Nephron (organoid): ENCODE measurements around the gene CTNND2.

ENCODE experiments used
- H3K27ac Mint-ChIP-seq, 3 experiments: 2 replicates each; pipeline ENCODE4 v1.8.0; 2020; ENCODE audit warnings: mixed read lengths in 3 of 3, mild to moderate bottlenecking in 2 of 3, moderate library complexity in 1 of 3
- H3K27me3 Mint-ChIP-seq: 2 replicates; pipeline ENCODE4 v1.8.0; 2021; ENCODE audit warnings: low read depth, mild to moderate bottlenecking, moderate library complexity, mixed read lengths
- H3K36me3 Mint-ChIP-seq: 2 replicates; pipeline ENCODE4 v1.8.0; 2020; ENCODE audit warnings: low read depth, mixed read lengths
- H3K4me1 Mint-ChIP-seq: 2 replicates; pipeline ENCODE4 v1.8.0; 2020; ENCODE audit warnings: mixed read lengths
- H3K4me3 Mint-ChIP-seq, 3 experiments: 2 replicates each; pipeline ENCODE4 v1.8.0; 2020; ENCODE audit warnings: mild to moderate bottlenecking in 3 of 3, mixed read lengths in 3 of 3, moderate library complexity in 2 of 3
- H3K9me3 Mint-ChIP-seq: 2 replicates; pipeline ENCODE4 v1.8.0; 2020; ENCODE audit warnings: mixed read lengths
- CTCF ChIP-seq, 3 experiments: fragments of 200-600 bp; sonication (generic); IDR thresholded peaks; one replicate each; pipeline ENCODE4 v1.5.0; 2021; ENCODE audit warnings: antibody characterized with exemption in 3 of 3; ENCODE audit not compliant: unreplicated experiment in 3 of 3

The CTNND2 gene

GRCh38 chr5:11711932-11712331 is 192.3 kb downstream of the CTNND2 start:
- no peaks in the 10 kb centered on the region for H3K4me1 Mint-ChIP-seq
- no peak overlapping the region for H3K4me3 Mint-ChIP-seq
- H3K36me3 Mint-ChIP-seq, result no peaks in the 10 kb centered on the region
- TF ChIP-seq CTCF (IDR thresholded peaks at IDR 0.05; ENCODE audit: unreplicated experiment in 3 of 3), result no peak
- no peaks in the 10 kb centered on the region for H3K27me3 Mint-ChIP-seq
- H3K9me3 Mint-ChIP-seq, result no peaks in the 10 kb centered on the region
- no peak overlapping the region for H3K27ac Mint-ChIP-seq

GRCh38 chr5:11709021-11709420 is 195.2 kb downstream of the CTNND2 start:
- no peak overlapping the region for H3K4me3 Mint-ChIP-seq
- H3K4me1 Mint-ChIP-seq, result no peaks in the 10 kb centered on the region
- no peaks in the 10 kb centered on the region for H3K36me3 Mint-ChIP-seq
- H3K27me3 Mint-ChIP-seq, result no peaks in the 10 kb centered on the region
- H3K9me3 Mint-ChIP-seq, result no peaks in the 10 kb centered on the region
- H3K27ac Mint-ChIP-seq, result no peak overlapping the region
- no peak for TF ChIP-seq CTCF (IDR thresholded peaks at IDR 0.05; ENCODE audit: unreplicated experiment in 3 of 3)

GRCh38 chr5:11704916-11705315 is 199.3 kb downstream of the CTNND2 start:
- Mint-ChIP-seq H3K4me1 (no peaks in the 10 kb centered on the region), H3K27me3 (no peaks in the 10 kb centered on the region), H3K27ac (no peak overlapping the region), H3K9me3 (no peaks in the 10 kb centered on the region), H3K36me3 (no peaks in the 10 kb centered on the region), H3K4me3 (no peak overlapping the region)
- no peak for TF ChIP-seq CTCF (IDR thresholded peaks at IDR 0.05; ENCODE audit: unreplicated experiment in 3 of 3)

- H3K27ac Mint-ChIP-seq, result no peak overlapping the region
- no peaks in the 10 kb centered on the region for H3K4me1 Mint-ChIP-seq
- H3K27me3 Mint-ChIP-seq, result no peaks in the 10 kb centered on the region
- TF ChIP-seq CTCF (IDR thresholded peaks at IDR 0.05; ENCODE audit: unreplicated experiment in 3 of 3), result no peak
- H3K4me3 Mint-ChIP-seq, result no peak overlapping the region
- H3K9me3 Mint-ChIP-seq, result no peaks in the 10 kb centered on the region
- H3K36me3 Mint-ChIP-seq, result no peaks in the 10 kb centered on the region
Measured at GRCh38 chr5:11700391-11700790, 203.9 kb downstream of the CTNND2 start.

- TF ChIP-seq CTCF (IDR thresholded peaks at IDR 0.05; ENCODE audit: unreplicated experiment in 3 of 3), result no peak
- H3K4me1 Mint-ChIP-seq, result no peaks in the 10 kb centered on the region
- H3K27me3 Mint-ChIP-seq, result no peaks in the 10 kb centered on the region
- no peak overlapping the region for H3K4me3 Mint-ChIP-seq
- H3K36me3 Mint-ChIP-seq, result no peaks in the 10 kb centered on the region
- no peak overlapping the region for H3K27ac Mint-ChIP-seq
- H3K9me3 Mint-ChIP-seq, result no peaks in the 10 kb centered on the region
Measured at GRCh38 chr5:11692636-11693035, 211.6 kb downstream of the CTNND2 start.

GRCh38 chr5:11687498-11687897 is 216.7 kb downstream of the CTNND2 start:
- Mint-ChIP-seq H3K27me3 (no peaks in the 10 kb centered on the region), H3K27ac (no peak overlapping the region), H3K9me3 (no peaks in the 10 kb centered on the region), H3K4me3 (no peak overlapping the region), H3K36me3 (no peaks in the 10 kb centered on the region), H3K4me1 (no peaks in the 10 kb centered on the region)
- TF ChIP-seq CTCF (IDR thresholded peaks at IDR 0.05; ENCODE audit: unreplicated experiment in 3 of 3), result no peak
